ENCODE measurements around the gene CMTR1.

- TF ChIP-seq POLR2A (IDR thresholded peaks at IDR 0.05), result no peak
- no peak for TF ChIP-seq CTCF (IDR thresholded peaks at IDR 0.05)
- no peak for TF ChIP-seq POLR2AphosphoS5 (IDR thresholded peaks at IDR 0.05)
These were observed 91.3 kb downstream of the CMTR1 start for GRCh38 chr6:37524025-37524969.

All from prostate gland (tissue), 2 donors.